ENCODE results near the gene ARL16.

Gene ARL16

GRCh38 chr17:81712468-81713003 is 28.9 kb upstream of the ARL16 start:
- DNase-seq (ENCODE audit: low read depth) = no peak

GRCh38 chr17:81711814-81712467 is 28.3 kb upstream of the ARL16 start, which contains the start of gene SLC25A10:
SLC25A10 (plus strand) TSS chr17:81712284; CDS start chr17:81712427, 143 bp downstream.
- DNase-seq (ENCODE audit: low read depth) = peak; percentile 35

DNA sequence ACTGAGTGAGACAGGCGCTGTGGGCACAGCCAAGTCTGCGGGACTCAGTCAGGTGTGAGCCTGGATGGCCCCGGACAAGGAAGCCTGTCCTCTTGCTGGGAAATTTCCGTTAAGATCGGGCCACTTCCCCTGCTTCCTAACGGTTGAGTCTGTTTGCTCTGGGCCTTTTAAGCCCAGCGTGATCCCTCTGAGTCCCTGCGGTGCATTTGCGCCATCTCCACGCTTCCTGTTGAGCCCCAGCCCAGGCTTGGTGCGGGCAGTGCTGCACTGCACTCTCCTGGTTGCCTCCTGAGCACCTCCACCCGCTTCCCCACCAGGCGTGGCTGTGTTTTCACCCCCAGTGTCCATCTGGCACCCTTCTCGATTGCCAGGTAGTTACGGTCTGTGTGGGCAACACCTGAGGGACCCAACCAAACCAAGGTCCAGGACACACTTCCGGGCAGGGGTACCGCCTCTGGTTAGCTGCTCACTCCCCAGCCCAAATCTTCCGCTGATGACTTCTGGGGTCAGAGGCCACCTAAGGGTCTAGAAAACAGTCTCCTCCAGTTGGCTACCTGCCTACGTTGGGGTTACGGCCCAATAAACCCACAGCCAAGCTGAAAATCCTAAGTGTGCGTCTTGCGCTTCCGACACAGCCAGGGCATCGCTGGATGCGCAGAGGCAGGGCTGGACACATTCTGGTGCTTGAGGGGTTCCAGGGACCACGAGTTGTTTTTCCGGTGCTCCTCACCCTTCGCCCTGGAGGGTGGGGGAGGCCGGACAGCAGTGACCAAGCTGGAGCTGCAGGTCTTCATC is 27.1 kb upstream of the ARL16 start:
- no peak for DNase-seq (ENCODE audit: low read depth)

GRCh38 chr17:81708739-81709185 is 25.2 kb upstream of the ARL16 start:
- no peak for DNase-seq (ENCODE audit: low read depth)

- no peak for DNase-seq (ENCODE audit: low read depth)
Measured at GRCh38 chr17:81707725-81708646, 24.4 kb upstream of the ARL16 start.

DNA sequence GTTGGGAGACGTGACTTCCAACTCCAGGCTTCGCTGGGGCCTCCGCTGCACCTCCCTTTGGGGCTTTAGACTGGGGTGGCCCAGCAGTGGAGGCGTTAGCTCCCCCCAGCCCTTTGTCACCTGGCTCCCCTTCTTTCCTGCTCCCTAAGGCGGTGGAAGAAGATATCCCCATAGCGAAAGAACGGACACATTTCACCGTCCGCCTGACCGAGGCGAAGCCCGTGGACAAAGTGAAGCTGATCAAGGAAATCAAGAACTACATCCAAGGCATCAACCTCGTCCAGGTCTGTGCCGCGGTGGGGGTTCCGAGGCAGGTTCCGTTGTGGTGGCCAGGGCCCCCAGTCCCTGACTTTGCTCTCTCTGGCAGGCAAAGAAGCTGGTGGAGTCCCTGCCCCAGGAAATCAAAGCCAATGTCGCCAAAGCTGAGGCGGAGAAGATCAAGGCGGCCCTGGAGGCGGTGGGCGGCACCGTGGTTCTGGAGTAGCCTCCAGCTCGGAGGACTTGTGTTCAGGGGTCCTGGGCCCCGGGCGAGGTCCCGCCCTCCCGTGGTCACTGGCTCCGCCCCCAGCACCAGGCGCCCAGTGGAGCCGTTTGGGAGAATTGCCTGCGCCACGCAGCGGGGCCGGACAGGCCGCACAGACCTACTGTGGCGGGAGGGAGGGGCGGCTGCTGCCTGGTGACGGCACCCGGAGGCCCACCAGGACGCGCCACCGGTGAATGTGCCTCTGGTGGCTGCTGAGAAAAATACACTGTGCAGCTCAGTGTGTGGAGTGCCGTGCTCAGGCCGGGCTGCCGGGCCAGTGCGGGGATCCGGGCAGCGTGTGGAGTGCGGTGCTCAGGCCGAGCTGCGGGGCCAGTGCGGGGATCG is 23.4 kb upstream of the ARL16 start:
- no peak for DNase-seq (ENCODE audit: low read depth)

DNA sequence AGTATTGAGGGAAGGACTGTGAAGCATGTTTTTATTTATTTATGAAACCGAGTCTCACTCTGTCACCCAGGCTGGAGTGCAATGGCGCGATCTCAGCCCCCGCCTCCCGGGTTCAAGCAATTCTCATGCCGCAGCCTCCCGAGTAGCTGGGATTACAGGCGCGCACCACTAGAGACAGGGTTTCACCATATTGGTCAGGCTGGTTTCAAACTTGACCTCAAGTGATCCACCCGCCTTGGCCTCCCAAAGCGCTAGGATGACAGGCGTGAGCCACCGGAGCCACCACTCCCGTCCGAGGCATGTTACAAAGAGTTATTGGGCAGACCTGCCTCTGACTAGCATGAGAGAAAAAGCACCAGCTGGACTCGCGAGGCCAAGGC is 22.6 kb upstream of the ARL16 start:
- DNase-seq (ENCODE audit: low read depth) = no peak

DNA sequence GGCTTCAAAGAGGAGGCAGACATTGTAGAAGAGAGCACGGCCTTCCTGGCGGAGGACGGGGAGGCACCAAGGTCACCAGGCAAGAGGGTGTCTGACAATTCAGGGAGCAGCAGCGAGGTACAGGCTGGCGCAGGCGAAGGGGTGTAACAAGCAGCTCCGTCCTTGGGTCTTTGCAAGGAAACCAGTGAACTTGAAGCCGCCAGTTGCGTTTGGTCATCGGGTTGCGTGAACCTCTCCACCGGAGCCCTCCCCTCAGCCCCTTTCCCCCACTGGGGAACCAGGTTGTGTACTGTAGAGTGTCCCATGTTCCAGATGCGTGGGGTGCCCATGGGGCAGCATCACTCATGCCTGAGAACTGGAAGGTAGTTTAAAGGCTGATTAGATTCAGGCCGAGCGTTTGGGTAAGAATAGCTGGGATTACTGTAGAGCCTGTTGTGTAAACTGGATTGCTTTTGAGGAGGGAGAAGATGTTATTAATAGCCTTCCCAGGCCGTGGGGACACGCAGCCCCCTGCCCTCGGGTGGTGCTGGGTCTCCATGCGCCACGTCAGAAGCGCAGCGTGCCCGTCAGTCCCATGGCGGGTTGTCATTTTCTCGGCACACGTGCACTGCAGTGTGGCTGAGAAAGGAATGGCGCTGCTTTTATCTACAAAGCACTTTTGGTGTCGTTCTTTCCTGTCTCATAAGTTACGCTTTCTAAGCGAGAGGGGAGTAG is 22.1 kb upstream of the ARL16 start:
- DNase-seq (ENCODE audit: low read depth) = no peak

DNA sequence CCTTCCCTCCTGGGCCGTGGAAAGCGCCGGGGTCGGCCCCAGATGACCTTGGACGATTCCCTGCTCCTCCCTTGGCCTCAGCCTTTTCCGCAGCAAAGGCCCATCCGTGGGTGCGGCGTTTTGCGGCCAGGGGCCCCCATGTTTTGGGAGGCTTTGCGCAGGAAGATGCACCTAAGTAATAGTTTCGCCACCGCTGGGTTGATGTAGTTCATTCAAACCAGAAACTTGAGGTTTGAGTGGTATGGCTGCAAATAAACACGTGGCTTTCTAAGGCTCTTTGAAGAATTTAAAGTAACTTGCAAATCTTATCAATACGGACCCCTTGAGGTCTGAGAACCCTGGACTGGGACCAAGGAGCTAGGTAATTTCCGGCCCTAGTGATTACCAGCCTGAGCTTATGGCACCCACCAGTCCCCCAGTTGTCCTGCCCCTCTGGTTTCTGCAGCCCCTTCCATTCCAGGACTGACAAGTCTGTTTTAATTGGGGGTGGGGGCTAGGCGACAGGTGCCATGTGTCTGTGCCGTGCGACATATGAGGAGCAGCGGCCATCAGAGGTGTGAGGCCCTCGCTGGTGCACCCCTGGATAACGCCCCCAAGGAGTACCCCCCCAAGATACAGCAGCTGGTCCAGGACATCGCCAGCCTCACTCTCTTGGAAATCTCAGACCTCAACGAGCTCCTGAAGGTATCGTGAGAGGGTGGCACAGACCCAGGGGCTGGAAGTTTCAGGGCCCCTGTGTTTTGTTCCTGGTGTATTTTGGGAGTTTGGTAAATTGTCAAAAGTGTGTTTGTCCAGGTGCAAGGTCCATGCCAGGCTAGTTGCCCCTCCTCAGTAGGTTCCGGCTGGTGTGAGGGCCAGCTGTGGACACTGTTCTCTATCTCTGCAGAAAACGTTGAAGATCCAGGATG is 20.4 kb upstream of the ARL16 start:
- no peak for DNase-seq (ENCODE audit: low read depth)

DNA sequence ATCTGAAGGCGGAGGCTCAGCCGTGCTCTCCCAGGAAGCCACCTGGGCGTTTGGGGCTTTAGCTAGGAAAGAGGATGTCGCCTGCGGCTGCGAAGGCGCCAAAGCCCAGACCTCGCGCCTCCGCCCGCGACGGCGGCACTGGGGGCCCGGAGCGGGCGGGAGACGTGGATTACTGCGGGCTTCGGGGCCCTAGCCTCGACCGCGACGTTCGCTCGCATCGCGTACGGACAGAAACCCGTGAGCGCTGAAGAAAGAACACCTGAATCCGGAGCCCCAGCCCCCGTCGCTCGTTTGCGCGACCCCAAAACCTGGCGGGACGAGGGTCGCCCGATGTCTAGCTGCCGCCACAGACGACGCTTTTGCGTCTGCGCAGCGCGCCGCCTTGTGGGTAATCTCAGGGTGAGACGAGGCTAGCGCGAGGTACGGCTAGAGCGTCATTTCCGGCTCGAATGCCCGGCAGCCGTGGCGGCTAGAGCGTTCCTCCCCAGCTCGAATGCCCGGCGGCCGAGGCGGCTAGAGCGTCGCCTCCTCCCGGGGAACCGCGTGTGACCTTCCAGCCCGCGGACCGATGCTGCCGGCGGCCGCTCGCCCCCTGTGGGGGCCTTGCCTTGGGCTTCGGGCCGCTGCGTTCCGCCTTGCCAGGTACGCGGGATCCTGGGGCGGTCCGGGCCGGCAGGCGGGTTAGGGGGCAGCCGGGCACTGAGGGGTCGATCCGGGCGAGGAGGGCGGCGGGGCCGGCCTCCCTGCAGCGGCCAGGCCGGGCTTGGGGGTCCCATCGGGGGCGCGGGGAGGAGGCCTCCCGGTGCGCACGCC is 19.5 kb upstream of the ARL16 start, which contains the start of gene MRPL12:
Gene MRPL12, plus strand, starts transcription at position 434 of the 813 bp plus-strand sequence. Its CDS starts 135 bp downstream, at position 569.
- DNase-seq (ENCODE audit: low read depth) = peak; percentile 74

- DNase-seq (ENCODE audit: low read depth) = no peak
Measured at GRCh38 chr17:81701288-81702071, 17.9 kb upstream of the ARL16 start.

DNA sequence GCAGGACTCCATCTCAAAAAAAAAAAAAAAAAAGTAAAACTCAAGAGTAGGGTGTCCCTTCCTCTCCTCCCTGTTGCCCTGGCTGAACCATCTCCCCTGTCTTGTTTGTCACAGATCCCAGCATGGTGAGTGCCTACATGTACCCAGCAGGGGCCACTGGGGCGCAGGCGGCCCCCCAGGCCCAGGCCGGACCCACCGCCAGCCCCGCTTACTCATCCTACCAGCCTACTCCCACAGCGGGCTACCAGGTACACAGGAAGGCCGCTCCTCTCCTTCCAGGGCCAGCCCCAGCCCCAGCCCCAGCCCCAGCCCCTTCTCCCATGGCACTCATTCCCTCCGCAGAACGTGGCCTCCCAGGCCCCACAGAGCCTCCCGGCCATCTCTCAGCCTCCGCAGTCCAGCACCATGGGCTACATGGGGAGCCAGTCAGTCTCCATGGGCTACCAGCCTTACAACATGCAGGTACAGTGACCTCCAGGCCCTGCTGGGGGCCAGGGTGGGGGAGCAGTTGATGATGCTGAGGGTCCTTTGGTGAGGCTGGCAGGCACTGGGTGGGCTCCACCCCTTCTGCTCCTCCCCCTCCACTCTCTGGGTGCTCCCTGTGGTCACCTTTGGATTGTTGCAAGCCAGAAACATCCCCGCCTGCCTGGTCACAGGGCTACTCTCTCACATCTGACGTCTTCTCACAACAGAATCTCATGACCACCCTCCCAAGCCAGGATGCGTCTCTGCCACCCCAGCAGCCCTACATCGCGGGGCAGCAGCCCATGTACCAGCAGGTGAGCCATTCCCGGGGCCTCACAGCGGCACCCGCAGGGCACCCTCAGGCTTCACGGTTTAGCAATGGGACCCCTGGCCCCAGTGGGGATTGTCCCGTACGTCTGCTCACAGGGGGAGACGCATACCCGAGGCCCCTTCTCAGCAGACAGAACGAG is 17.0 kb upstream of the ARL16 start:
- DNase-seq (ENCODE audit: low read depth) = no peak

GRCh38 chr17:81697261-81698044 is 13.9 kb upstream of the ARL16 start:
- DNase-seq (ENCODE audit: low read depth) = no peak

GRCh38 chr17:81696218-81696941 is 12.8 kb upstream of the ARL16 start:
- DNase-seq (ENCODE audit: low read depth) = no peak

DNA sequence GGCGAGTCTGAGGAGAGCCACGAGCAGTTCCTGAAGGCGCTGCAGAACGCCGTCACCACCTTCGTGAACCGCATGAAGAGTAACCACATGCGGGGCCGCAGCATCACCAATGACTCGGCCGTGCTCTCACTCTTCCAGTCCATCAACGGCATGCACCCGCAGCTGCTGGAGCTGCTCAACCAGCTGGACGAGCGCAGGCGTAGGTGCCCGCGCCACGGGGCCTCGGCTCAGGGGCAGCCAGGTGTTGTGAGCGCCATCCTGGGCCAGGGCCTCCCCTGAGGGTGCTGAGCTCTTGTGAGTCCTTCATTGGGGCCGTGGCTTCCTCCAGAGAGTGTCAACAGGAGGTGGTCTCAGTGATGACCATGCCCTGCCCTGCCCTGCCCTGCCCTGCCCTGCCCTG is 12.2 kb upstream of the ARL16 start:
- DNase-seq (ENCODE audit: low read depth) = no peak

All from HS-5 (cell line).